Nephron progenitor cell (in vitro differentiated cells): ENCODE measurements around the gene XRN2.

Experiments used
- DNase-seq: peaks from one replicate; pipeline ENCODE4 v3.0.0; 2021
- H3K27ac Mint-ChIP-seq: 2 replicates; pipeline ENCODE4 v1.8.0; 2021; ENCODE audit warnings: mild to moderate bottlenecking, moderate library complexity, mixed read lengths
- H3K27me3 Mint-ChIP-seq: 2 replicates; pipeline ENCODE4 v1.8.0; 2021; ENCODE audit warnings: mild to moderate bottlenecking, low read depth, mixed read lengths; ENCODE audit not compliant: poor library complexity
- H3K36me3 Mint-ChIP-seq: 2 replicates; pipeline ENCODE4 v1.8.0; 2021; ENCODE audit warnings: low read depth, mixed read lengths
- H3K4me1 Mint-ChIP-seq: 2 replicates; pipeline ENCODE4 v1.8.0; 2021; ENCODE audit warnings: mixed read lengths
- H3K4me3 Mint-ChIP-seq: 2 replicates; pipeline ENCODE4 v1.8.0; 2021; ENCODE audit warnings: mild to moderate bottlenecking, moderate library complexity, mixed read lengths
- H3K9me3 Mint-ChIP-seq: 2 replicates; pipeline ENCODE4 v1.8.0; 2021; ENCODE audit warnings: mild to moderate bottlenecking, moderate library complexity, mixed read lengths
- TF ChIP-seq, protein P1 (sequence below): fragments of 200-600 bp; sonication (generic); IDR thresholded peaks from 2 replicates; pipeline ENCODE4 v1.5.0; 2021; ENCODE audit warnings: antibody characterized with exemption

The XRN2 gene

DNA sequence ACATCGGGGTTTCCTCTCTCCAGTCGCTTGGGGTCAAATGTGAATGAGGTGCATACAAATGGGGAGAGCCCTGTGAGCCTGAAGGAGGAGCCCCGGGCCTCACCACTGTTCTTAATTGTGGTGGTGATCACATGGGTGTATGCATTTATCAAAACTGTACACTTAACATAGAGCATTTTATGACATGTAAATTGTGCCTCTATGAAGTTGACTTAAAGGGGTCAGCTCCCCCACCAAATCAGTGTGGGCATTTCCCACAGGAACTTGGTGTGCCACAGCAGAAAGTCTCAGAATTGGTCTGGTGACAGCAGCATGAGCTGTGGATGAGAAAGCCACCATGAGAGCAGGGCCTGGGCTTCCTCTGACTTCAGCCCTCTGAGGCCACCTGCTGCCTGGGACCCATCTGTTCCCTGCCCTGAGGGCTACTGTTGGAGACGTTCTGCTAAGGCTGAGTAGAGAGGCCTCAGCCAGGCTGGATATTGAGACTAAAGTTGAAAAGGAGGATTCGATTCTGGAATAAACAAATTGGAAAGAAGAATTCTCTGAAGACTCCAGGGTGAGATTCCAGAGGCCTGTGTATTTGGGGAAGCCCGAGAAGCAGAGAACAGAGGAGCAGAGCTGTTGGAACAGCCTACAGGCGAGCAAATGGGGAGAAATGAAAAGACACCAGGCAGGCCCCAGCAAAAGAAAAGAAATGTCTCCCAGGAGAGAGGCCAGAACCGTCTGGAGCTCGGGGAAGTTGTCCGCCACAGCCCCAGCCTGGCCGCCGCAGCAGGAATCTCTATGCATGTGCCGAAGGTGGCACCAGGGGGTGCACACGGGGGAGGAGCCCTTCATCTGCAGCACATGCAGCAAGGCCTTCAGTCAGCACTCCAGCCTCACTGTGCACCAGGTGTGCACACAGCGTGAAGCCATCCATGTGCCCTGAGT lies 37.6 kb upstream of the XRN2 start:
- peaks cover 22% of the 10 kb centered on the region for H3K27me3 Mint-ChIP-seq
- H3K27ac Mint-ChIP-seq = no peak overlapping the region
- H3K9me3 Mint-ChIP-seq = peaks cover 14% of the 10 kb centered on the region
- TF ChIP-seq, protein P1, sequence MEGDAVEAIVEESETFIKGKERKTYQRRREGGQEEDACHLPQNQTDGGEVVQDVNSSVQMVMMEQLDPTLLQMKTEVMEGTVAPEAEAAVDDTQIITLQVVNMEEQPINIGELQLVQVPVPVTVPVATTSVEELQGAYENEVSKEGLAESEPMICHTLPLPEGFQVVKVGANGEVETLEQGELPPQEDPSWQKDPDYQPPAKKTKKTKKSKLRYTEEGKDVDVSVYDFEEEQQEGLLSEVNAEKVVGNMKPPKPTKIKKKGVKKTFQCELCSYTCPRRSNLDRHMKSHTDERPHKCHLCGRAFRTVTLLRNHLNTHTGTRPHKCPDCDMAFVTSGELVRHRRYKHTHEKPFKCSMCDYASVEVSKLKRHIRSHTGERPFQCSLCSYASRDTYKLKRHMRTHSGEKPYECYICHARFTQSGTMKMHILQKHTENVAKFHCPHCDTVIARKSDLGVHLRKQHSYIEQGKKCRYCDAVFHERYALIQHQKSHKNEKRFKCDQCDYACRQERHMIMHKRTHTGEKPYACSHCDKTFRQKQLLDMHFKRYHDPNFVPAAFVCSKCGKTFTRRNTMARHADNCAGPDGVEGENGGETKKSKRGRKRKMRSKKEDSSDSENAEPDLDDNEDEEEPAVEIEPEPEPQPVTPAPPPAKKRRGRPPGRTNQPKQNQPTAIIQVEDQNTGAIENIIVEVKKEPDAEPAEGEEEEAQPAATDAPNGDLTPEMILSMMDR = no peak
- H3K36me3 Mint-ChIP-seq = no peaks in the 10 kb centered on the region
- DNase-seq = no peak
- H3K4me3 Mint-ChIP-seq = no peak overlapping the region
- H3K4me1 Mint-ChIP-seq = no peaks in the 10 kb centered on the region

DNA sequence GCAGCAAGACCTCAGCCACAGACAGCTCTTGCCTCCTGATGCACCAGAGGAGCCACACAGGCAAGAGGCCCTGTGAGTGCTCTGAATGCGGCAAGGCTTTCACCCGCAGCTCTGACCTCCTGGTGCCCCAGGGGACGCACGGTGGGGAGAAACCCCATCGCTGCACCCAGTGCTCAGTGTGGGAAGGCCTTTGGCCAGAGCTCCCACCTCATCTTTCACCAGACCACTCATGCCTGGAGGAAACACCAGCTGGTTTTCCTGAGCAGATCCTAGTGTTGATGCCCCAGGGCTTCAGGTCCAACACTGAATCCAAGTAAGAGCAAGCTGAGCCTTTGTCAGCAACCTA lies 37.0 kb upstream of the XRN2 start:
- no peak for DNase-seq
- Mint-ChIP-seq H3K36me3 (no peaks in the 10 kb centered on the region), H3K27me3 (peaks cover 22% of the 10 kb centered on the region), H3K4me1 (no peaks in the 10 kb centered on the region), H3K27ac (no peak overlapping the region), H3K4me3 (no peak overlapping the region), H3K9me3 (peaks cover 14% of the 10 kb centered on the region)
- TF ChIP-seq, protein P1 = no peak

DNA sequence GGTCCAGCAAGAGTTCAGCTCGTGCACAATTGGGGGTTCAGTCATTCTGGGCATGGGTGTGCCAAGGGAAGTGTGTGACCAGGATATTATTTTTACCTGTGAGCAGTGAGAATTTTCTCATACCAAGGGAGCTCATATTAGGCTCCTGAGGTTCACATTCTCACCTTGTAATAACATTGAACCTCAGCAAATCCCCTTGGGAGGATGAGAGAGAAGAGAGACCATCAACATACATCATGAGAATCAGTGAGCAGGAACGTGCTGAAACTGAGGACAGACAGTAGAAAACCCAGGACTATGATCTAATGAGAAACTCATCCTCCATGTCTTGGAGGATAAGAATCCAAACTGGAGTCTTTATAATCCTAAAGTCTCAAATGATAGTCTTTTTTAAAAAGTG lies 33.4 kb upstream of the XRN2 start:
- peaks cover 14% of the 10 kb centered on the region for H3K9me3 Mint-ChIP-seq
- TF ChIP-seq, protein P1 = no peak
- no peak overlapping the region for H3K27ac Mint-ChIP-seq
- H3K27me3 Mint-ChIP-seq = peaks cover 24% of the 10 kb centered on the region
- no peak overlapping the region for H3K4me3 Mint-ChIP-seq
- no peaks in the 10 kb centered on the region for H3K4me1 Mint-ChIP-seq
- no peaks in the 10 kb centered on the region for H3K36me3 Mint-ChIP-seq
- DNase-seq = no peak

DNA sequence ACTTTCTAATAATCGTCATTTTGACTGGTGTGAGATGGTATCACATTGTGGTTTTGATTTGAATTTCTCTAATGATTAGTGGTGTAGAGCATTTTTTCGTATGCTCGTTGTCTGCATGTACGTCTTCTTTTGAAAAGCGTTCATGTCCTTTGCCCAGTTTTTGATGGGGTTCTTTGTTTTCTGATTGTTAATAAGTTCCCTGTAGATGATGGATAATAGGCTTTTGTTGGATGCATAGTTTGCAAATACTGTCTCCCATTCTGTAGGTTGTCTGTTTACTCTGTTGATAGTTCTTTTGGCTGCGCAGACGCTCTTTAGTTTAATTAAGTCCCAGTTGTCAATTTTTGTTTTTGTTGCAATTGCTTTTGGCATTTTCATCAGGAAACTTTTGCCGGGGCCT lies 32.3 kb upstream of the XRN2 start:
- H3K27ac Mint-ChIP-seq = no peak overlapping the region
- no peak overlapping the region for H3K4me3 Mint-ChIP-seq
- H3K27me3 Mint-ChIP-seq = peaks cover 20% of the 10 kb centered on the region
- H3K4me1 Mint-ChIP-seq = no peaks in the 10 kb centered on the region
- H3K9me3 Mint-ChIP-seq = peaks cover 10% of the 10 kb centered on the region
- TF ChIP-seq, protein P1 = no peak
- no peaks in the 10 kb centered on the region for H3K36me3 Mint-ChIP-seq
- DNase-seq = no peak

DNA sequence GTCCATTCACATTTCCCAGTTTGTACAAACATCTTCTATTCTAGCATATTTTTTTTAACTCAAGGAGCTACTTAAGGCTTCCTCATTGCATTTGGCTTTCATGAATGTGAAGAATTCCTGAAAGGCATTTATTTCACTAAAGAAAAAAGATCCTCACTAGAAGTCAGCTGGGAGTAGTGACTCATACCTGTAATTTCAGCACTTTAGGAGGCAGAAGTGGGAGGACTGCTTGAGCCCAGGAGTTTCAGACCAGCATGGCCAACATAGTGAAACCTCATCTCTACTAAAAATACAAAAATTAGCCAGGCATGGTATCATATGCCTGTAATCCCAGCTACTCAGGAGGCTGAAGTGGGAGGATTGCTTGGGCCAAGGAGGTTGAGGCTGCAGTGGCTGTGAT lies 30.9 kb upstream of the XRN2 start:
- DNase-seq = no peak
- H3K4me1 Mint-ChIP-seq = no peaks in the 10 kb centered on the region
- TF ChIP-seq, protein P1 = no peak
- no peak overlapping the region for H3K27ac Mint-ChIP-seq
- H3K36me3 Mint-ChIP-seq = no peaks in the 10 kb centered on the region
- peaks cover 6% of the 10 kb centered on the region for H3K9me3 Mint-ChIP-seq
- peaks cover 12% of the 10 kb centered on the region for H3K27me3 Mint-ChIP-seq
- no peak overlapping the region for H3K4me3 Mint-ChIP-seq

DNA sequence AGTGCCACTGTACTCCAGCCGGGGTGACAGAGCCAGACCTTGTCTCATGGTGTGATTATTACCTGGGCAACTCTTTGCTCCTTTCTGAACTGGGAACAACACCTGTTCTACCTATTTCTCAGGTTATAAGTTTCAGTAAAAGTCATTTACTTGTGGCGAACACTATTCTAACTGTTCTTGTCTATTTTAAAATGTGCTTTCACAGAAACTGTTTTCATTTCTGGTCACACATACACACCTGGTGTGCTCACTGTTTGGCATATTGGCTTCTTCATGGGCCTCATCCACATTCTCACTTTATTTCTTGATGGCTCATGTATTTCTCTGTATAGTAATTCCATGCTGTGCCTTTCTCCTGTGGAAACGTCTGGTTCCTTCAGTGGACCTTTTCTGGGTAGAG lies 30.5 kb upstream of the XRN2 start:
- no peaks in the 10 kb centered on the region for H3K36me3 Mint-ChIP-seq
- DNase-seq = no peak
- no peaks in the 10 kb centered on the region for H3K4me1 Mint-ChIP-seq
- peaks cover 14% of the 10 kb centered on the region for H3K27me3 Mint-ChIP-seq
- H3K9me3 Mint-ChIP-seq = peaks cover 2% of the 10 kb centered on the region
- no peak overlapping the region for H3K4me3 Mint-ChIP-seq
- no peak overlapping the region for H3K27ac Mint-ChIP-seq
- TF ChIP-seq, protein P1 = no peak
